Stimulated activated naive CD4-positive, alpha-beta T cell (primary cell): ENCODE results near the gene IFNL2.
A peak's percentile ranks its signal among the peaks of the same experiment; 100 is the strongest.
"Not testable (repeated sequence)": the region's sequence is repeated elsewhere in the genome, so short reads cannot be mapped to it uniquely, and the experiment has no call there.

Source experiments
- DNase-seq, 6 experiments: peaks; one replicate each; lab custom pipeline; 2025; lab: John Stamatoyannopoulos, UW

The IFNL2 gene

DNA sequence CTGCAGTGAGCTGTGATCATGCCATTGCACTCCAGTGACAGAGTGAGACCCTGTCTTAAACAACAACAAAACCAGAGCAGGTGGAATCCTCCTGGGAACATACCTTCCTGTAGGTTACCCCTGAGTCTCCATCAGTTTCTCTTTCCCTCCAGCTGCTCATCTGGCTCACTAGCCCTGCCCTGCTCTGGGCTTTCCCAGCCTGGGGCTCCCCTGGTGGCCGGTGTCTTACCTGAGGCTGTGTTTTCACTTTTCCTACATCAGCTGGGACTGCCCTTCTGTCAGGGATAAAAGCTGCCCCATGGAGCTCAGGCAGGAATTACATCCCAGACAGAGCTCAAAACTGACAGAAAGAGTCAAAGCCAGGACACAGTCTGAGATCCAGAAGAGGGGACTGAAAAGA lies at the start of gene IFNL2:
IFNL2 (plus strand) TSS at position 312 of the 400 bp plus-strand sequence. CDS start 173 bp downstream, outside the sequence.
- not testable (repeated sequence) for DNase-seq

DNA sequence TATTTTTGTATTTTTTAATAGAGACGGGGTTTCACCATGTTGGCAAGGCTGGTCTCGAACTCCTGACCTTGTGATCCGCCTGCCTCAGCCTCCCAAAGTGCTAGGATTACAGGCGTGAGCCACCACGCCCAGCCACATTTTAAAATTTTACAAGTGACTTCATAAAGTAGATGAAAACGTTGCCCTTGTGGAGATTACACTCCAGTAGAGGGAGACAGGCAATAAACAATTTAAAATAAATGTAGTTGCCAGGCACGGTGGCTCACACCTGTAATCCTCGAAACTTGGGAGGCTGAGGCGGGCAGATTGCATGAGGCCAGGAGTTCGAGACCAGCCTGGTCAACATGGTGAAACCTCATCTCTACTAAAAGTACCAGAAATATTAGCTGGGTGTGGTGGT lies 49.1 kb upstream of the IFNL2 start:
- DNase-seq: not testable (repeated sequence)

DNA sequence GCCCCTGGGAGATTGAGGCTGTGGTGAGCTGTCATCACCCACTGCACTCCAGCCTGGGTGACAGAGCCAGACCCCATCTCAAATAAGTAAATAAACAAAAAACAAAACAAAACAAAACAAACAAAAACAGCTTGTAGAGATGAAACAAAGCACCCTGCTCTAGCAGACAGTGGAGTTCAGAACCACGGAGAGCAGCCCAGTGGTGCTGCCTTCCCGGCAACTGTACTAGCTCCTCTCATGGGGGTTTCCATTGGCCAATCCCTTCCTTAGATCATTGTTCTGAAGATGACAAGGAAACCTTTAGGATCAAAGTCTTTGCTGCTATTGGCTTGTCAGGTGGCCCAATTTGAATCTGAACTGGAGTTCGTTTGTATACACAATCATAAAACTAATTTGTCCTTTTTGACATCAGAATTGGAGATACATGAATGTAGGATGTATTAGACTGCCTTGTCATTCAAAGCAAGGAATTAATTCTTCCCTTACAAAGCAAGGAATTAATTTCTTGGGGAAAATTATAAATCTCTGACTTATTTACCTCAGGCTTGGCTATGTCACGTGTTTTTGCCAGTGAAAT lies 44.4 kb upstream of the IFNL2 start:
- no peak for DNase-seq

DNA sequence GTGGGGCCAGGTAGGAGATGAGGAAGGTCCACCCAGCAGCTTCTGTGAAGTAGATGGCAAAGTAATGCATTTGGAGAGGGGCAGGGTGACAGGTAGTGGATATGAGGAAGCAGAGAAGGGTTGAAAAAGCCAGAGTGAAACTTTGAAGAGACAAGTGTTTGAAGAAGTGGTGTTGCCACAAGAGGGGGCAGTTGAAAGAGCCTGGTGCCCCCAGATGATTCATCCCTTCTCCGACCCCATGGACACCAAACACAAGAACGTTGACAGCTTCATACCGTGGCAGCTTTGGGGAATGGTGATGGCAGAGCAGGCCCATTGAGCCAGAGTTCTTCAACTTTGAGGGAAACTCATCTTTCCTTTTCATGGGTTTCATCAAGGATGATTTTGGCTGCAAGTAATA lies 43.3 kb upstream of the IFNL2 start:
- DNase-seq: no peak

DNA sequence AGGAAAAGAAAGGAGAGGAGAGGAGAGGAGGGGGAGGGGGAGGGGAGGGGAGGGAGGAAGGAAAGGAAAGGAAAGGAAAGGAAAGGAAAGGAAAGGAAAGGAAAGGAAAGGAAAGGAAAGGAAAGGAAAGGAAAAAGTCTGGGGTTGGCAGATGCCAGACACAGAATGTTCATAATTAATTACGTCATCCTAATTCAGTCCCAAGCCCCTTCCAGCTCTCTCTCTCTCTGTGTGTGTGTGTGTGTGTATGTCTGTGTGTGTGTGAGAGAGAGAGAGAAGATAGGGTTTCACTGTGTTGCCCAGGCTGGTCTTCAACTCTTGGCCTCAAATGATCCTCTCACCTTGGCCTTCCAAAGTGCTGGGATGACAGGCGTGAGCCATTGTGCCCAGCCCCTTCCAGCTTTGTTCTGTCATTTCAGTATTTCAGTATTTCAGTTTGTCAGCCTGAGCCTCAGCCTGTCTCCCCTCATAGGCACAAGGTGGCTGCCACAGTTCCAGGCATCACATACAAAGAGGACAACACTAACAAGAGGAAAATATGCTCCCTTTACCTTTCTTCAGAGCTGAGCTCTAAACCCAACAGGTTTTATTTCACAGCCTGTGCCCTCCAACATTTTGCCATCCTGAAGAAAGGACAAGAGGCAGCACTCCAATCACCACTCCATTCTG lies 38.0 kb upstream of the IFNL2 start:
- DNase-seq: no peak

DNA sequence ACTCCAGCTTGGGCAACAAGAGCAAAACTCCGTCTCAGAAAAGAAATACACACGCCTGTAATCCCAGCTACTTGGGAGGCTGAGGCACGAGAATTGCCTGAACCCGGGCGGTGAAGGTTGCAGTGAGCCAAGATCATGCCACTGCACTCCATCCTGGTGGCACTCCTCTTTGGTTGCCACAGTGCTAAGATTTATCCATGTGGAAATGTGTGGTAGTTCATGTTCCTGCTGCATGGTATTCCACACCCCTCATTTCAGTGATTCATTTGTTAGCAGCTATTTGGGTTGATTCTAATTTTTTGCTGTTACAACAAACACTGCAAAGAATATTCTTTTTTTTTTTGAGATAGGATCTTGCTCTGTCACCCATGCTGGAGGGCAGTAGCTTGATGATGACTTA lies 35.5 kb upstream of the IFNL2 start:
- DNase-seq: no peak

DNA sequence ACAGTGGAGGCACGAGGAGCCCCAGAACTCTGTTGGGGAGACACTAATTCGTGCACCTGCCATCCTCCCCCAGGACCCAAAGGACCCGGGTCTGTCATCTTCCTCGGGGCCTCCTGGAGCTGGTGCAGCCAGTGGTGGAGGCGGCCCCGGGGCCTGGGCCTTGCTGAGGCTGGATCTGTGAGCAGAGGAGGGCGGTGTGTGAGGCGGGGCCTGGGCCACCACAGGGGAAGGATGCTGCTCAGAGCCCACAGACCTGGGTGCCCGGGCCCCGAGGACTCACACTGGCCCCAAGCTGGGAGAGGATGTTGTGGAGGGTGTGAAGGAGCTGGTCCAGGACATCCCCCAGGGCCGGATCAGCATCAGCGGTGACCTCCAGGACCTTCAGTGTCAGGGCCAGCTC lies 31.7 kb upstream of the IFNL2 start:
- peak in 1 of 6 experiments; percentile 10 for DNase-seq

DNA sequence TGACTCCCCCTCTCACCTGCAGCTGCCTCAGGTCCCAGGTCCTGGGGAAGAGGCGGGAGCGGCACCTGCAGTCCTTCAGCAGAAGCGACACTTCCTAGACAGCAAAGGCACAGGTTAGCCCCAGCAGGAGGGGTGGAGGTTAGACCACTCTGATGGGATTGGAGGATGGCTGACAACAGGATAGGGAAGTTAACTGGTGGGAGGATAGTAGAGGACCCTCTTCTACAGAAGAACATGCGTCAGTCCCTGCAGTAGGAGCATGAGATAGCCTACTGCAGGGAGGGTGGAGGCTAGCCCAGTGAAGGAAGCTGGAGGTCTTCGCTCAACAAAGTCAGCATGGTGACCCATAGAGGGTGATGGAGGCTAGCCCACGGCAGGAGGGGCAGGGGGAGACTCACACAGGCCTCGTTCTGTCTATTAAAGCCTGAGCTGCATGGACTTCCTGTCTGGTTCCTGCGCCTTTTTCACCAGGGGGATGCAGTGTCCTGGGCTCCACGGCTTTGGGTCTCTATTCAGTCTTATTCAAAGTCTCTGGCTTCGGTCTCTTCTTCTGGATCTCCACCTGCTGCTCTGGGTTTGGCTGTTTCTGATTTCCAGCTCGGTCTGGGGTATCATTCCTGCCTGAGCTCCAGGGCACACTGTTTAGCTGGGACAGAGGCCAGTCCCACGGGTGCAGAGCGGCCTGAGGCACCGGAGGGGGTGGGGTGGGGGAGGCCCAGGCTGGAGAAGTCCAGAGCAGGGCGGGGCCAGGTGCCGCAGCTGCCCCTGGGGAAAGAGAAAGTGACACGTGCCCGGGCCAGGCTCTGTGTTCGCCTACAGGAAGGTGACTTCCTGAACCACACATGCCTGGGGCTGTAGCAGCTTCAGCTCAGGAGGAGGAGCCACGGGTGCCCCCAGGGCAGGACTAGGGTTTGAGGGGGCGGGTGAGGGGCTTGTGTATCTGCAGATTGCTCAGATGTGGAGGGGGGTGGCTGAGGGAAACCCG lies 30.7 kb upstream of the IFNL2 start:
- DNase-seq: peak in 3 of 6 experiments; percentile 18 to 45 (median 19)

DNA sequence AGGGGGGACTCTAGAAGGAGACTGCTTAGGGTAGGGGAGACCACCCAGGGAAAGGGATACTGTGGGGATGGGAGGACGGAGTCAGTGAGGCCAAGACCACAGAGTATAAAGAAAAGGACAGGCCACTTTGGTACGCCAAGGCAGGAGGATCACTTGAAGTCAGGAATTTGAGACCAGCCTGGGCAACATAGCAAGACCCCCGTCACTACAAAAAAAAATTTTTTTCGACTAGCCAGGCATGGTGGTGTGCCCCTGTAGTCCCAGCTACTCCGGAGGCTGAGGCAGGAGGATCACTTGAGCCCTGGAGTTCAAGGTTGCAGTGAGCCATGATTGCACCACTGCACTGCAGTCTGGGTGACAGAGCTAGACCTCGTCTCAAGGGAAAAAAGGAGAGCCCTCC lies 30.0 kb upstream of the IFNL2 start:
- DNase-seq: no peak

DNA sequence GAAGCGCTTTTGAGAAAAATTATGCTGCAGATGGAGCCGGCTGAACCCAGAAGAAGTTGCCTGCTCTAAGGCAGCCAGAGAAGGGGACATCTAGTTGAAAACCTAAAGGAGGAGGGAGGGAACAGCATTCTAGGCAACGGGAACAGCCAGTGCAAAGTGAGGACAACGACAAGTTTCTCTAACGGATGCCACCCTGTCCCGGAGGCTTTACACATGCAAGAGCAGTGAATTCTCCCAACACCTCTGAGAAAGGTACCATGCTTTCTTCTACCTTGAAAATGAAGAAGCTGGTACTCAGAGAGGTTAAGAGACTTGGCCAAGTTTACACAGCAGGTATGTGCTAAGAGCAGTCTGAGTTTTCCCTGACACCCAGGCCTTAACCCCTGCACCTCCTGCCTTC lies 29.3 kb upstream of the IFNL2 start:
- no peak for DNase-seq

DNA sequence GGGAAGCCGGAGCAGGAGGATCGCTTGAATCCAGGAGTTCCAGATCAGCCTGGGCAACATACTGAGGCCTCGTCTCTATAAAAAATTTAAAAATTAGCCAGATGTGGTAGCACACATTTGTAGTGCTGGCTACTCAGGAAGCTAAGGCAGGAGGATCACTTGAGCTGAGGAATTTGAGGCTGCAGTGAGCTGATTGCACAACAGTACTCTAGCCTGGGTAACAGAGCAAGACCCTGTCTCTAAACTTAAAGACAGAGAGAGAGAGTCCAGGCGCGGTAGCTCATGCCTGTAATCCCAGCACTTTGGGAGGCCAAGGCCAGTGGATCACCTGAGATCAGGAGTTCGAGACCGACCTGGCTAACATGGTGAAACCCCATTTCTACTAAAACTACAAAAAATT lies 27.8 kb upstream of the IFNL2 start:
- no peak for DNase-seq

DNA sequence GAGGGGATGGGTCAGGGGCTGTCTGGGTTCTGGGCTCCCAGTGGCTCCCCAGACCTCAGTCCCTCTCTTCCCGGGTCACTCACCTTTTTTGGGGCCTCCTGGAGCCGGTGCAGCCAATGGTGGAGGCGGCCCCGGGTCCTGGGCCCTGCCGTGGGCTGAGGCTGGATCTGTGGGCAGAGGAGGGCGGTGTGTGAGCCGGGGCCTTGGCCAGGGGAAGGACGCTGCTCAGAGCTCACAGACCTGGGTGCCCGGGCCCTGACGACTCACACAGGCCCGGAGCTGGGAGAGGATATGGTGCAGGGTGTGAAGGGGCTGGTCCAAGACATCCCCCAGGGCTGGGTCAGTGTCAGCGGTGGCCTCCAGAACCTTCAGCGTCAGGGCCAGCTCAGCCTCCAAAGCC lies 24.5 kb upstream of the IFNL2 start:
- not testable (repeated sequence) for DNase-seq

DNA sequence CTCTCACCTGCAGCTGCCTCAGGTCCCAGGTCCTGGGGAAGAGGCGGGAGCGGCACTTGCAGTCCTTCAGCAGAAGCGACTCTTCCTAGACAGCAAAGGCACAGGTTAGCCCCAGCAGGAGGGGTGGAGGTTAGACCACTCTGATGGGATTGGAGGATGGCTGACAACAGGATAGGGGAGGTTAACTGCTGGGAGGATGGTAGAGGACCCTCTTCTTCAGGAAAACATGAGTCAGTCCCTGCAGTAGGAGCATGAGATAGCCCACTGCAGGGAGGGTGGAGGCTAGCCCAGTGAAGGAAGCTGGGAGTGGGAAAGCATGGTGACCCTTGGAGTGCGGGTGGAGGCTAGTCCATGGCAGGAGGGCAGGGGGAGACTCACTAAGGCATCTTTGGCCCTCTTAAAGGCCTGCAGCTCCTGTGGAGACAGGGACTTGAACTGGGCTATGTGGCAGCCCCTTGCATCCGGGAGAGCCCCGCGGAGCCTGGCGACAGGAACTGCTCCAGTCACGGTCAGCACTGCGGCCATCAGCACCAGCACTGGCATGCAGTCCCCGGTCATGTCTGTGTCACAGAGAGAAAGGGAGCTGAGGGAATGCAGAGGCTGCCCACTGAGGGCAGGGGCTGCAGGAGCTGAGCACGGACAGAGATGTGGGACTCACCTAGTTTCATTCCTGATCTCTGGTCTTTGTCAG lies 23.6 kb upstream of the IFNL2 start, which contains the start of gene IFNL3:
IFNL3 (minus strand) TSS at position 597 of the 691 bp plus-strand sequence; CDS start at position 558, 39 bp downstream.
- not testable (repeated sequence) for DNase-seq

DNA sequence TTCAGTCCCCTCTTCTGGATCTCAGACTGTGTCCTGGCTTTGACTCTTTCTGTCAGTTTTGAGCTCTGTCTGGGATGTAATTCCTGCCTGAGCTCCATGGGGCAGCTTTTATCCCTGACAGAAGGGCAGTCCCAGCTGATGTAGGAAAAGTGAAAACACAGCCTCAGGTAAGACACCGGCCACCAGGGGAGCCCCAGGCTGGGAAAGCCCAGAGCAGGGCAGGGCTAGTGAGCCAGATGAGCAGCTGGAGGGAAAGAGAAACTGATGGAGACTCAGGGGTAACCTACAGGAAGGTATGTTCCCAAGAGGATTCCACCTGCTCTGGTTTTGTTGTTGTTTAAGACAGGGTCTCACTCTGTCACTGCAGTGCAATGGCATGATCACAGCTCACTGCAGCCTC lies 23.0 kb upstream of the IFNL2 start:
- DNase-seq: not testable (repeated sequence)

DNA sequence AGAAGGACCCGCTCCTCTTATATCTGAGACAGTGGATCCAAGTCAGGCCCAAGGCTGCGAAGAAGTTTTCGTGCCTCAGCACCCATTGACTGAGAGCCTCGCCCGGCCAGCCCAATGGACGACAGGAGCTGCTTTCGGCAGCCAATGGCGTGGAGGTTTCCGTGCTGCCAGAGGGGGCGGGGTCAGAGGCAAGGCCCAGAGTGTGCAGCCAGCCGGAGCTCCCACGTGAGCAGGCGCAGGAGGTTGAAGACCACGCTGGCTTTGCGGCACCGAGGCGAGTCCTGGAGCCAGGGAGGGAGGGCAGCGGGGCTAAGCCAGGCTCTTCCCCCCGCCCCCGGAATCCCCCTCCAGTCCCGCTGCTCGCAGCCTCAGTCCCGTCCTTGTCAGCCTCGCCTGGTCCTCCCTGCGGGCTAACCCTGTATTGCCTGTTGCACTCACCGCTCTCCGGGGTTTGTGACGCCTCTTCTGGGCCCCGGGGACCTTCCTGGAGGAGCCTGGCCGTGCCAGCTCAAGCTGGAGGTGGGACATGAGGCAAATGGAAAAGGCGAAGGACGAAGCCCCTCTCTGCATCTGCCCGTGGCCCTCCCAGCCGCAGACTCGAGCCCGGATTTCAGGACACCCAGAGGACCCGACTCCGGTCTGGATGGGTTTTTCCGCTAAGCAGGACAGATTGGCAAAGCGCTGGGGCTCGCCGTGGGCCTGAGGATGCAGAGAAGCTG lies 21.1 kb upstream of the IFNL2 start:
- peak in 3 of 6 experiments; percentile 7 to 35 (median 28) for DNase-seq

DNA sequence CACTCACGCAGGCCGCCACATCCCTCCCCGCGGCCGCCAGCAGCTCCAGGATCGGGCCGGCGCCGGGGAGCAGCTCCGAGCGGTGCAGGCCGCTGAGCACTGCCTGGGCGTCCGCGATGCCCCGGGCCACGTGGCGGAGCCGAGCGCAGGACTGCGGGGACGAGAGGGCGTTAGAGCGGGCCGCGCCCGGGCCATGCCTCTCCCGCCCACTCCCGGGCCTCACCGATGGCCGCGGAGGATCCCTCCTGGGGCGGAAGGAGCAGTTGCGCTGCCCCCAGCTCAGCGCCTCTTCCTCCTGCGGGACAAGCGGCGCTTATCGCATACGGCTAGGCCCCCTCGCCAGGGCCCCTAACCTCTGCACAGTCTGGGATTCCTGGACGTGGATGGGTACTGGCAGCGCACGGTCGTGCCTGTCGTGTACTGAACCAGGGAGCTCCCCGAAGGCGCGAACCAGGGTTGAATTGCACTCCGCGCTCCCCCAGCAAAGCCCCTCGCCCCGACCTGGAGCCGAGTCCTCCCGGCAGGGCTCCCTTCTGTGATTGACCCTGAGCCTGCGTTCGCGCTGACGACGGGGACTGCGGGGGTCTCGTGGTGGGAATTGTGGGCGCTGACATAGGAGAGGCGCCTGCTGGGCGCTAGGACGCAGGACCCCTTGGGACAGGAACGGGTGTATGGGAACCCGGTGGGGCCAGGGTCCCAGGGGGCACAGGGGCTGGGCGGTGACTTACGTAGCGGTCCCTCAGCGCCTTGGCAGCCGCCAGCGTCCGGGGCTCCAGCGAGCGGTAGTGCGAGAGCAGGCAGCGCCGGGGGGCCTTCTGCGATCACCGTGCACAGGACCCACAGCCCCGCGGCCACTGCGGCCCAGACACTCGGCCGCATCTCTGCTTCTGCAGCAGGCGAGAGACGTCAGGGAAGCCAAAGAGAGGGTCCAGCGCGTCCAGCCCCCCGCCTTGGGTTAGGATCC lies 20.2 kb upstream of the IFNL2 start:
- DNase-seq: no peak

DNA sequence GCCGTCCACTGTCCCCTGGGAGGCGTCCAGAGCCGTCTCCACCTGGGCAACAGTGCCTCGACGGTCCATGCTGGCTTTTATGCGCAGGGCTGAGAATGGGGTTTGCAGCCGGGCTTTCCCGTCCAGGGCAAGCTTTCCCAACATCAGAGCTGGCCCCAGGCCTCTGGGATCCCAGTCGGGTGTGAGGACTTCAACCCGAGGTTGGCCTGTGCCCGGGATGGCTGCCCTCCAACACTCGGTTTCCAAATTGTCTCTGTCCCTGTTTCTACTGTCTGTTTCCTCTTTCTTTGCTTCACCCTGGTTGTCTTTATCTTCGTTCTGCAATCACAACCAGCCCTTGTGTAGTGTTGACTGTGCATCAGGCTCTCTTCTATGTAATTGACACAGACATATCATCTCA lies 19.4 kb upstream of the IFNL2 start, which contains the start of gene IFNL4:
IFNL4 (minus strand) TSS at position 51 of the 400 bp plus-strand sequence.
- no peak for DNase-seq

DNA sequence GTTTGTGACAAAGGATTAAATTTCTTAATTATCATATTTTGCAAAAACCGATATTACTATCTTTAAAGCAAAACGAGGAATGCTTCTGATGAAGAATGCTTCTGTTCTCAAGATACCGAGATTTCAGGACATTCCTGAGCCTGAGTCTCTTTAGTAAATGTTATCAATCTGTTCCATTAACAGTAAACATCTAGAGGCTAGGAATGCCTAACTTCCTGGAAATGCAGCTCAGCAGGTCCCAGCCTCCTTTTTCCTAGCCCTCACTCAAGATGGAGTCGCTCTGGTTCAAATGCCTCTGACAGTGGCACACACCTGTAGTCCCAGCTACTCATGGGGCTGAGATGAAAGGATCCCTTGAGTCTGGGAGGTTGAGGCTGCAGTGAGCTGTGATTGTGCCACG lies 17.1 kb upstream of the IFNL2 start:
- DNase-seq: no peak

DNA sequence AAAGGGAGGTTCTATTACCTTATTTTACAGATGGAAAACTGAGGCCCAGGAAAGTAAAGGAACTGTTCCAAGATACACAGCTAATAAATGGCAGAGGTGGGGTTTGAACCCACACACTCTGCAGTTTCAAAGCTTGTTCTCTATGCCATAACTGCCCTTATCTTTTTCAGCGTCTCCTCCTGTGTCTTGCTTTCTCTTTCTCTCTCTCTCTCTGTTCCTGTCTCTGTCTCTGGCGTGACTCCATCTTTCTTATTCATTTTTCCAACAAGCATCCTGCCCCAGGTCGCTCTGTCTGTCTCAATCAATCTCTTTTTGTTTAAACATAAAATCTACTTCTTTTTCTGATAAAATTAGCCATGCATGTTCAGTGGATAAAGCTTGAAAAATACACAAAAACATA lies 16.4 kb upstream of the IFNL2 start:
- DNase-seq: no peak

DNA sequence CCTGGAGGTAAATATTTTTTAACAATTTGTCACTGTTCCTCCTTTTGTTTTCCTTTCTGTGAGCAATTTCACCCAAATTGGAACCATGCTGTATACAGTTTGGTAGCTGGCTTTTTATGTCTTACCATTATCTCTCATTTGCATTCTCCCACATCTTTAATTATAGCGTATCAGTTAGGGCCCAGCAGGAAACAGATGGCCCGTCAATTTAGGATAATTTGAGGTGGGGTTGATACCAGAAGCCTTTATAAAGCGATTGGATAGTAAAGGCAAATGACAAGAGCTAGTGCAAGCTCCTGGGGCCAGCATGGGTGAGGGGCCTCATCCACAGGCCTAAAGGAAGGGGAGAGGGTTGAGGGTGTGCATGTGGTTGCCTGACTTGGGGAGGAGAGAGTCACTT lies 15.7 kb upstream of the IFNL2 start:
- DNase-seq: no peak
